ENCODE results near the gene MPL. TPM values are rescaled to one million over a fixed set of nuclear protein-coding genes. Genes with fewer than 3 reads are reported as not detected.

MPL gene
- total RNA-seq, 4 donors from 2014 or later = not detected

DNA sequence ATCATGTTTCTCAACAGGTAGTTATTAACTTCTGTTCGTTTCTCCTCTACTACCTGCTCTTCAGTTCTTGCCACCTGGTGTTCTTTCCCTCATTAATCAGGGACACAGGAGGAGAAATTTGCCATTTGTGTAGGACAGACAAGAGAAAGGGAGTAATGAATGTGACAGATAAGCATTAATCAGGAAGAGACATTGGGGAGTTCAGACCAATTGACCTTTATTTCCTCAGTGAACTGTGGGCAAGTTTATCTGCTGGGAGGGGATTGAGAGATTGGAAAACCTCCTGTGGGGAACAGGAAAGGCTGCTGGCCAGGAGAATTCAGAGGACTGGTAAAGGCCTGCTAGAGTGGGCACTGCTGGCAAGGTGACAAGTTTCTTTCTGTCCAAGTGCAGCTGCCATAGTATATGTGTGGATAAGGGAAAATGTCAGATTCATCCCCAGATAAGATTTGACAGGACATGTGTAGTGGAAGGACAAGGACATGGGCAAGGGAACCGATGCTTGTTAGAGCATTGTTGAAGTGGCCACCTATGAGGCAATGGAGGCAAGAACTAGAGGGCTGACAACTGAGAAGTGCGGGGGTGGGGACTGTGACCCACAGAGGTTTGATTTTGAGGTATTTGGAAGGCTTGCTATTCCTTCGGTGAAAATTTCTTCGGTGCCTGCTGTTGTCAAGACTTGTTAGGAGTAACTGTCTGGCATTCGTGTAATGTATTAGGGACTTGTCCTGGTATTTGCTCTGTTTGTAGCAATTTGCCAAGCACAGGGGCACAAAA lies 64.7 kb downstream of the MPL start:
- no peak for DNase-seq (ENCODE audit: low spot score in 2 of 2)
- no peaks in the 10 kb centered on the region for H3K9me3 ChIP-seq
- no peaks in the 10 kb centered on the region for H3K27me3 ChIP-seq
- H3K4me3 ChIP-seq = no peak overlapping the region
- H3K36me3 ChIP-seq = peaks cover 44% of the 10 kb centered on the region
- H3K4me1 ChIP-seq = no peaks in the 10 kb centered on the region
- TF ChIP-seq EP300 (IDR thresholded peaks at IDR 0.05) (no peak), POLR2AphosphoS5 (IDR thresholded peaks at IDR 0.05) (no peak), POLR2A (IDR thresholded peaks at IDR 0.05) (no peak)
- TF ChIP-seq, protein P1, sequence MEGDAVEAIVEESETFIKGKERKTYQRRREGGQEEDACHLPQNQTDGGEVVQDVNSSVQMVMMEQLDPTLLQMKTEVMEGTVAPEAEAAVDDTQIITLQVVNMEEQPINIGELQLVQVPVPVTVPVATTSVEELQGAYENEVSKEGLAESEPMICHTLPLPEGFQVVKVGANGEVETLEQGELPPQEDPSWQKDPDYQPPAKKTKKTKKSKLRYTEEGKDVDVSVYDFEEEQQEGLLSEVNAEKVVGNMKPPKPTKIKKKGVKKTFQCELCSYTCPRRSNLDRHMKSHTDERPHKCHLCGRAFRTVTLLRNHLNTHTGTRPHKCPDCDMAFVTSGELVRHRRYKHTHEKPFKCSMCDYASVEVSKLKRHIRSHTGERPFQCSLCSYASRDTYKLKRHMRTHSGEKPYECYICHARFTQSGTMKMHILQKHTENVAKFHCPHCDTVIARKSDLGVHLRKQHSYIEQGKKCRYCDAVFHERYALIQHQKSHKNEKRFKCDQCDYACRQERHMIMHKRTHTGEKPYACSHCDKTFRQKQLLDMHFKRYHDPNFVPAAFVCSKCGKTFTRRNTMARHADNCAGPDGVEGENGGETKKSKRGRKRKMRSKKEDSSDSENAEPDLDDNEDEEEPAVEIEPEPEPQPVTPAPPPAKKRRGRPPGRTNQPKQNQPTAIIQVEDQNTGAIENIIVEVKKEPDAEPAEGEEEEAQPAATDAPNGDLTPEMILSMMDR (IDR thresholded peaks at IDR 0.05) = no peak
- 79% methylated on average over 6 of the region's 6 CpGs for WGBS
- H3K27ac ChIP-seq = no peak overlapping the region

Other genes with a start within 250 kb of the MPL start
- gene EBNA1BP2, start 165.5 kb upstream of the MPL start, total RNA-seq = 10 to 100 TPM; 34.7 to 67.0 (median 56.4) TPM
- gene CFAP57, start 165.5 kb upstream of the MPL start, total RNA-seq = under 1 TPM in 3 of 4 donors, not detected in 1; 0.10 to 0.81 (median 0.11) TPM
- gene TMEM125, start 67.8 kb upstream of the MPL start, total RNA-seq = 10 to 100 TPM in 2 of 4 donors, 1 to 10 TPM in 2; 5.7 to 27.1 (median 14.8) TPM
- 10 to 100 TPM in 3 of 4 donors, 1 to 10 TPM in 1; 4.3 to 20.9 (median 16.0) TPM for gene C1orf210, start 52.2 kb upstream of the MPL start, total RNA-seq
- 10 to 100 TPM in 3 of 4 donors, 1 to 10 TPM in 1; 5.4 to 19.0 (median 11.3) TPM for gene TIE1, start 36.8 kb upstream of the MPL start, total RNA-seq
- 10 to 100 TPM in 1 of 4 donors, 1 to 10 TPM in 3; 5.8 to 11.6 (median 7.8) TPM for gene CDC20, start 21.2 kb downstream of the MPL start, total RNA-seq
- gene ELOVL1, start 30.2 kb downstream of the MPL start, total RNA-seq = 100 to 1,000 TPM; 149 to 434 (median 349) TPM
- gene MED8, start 52.0 kb downstream of the MPL start, total RNA-seq = 10 to 100 TPM; 26.8 to 43.2 (median 40.3) TPM
- 100 to 1,000 TPM in 1 of 4 donors, 10 to 100 TPM in 3; 44.2 to 132 (median 65.5) TPM for gene SZT2, start 52.1 kb downstream of the MPL start, total RNA-seq
- gene HYI, start 116.1 kb downstream of the MPL start, total RNA-seq = 10 to 100 TPM; 27.8 to 55.8 (median 39.5) TPM
- gene PTPRF, start 193.1 kb downstream of the MPL start, total RNA-seq = 100 to 1,000 TPM; 209 to 373 (median 289) TPM